Progenitor cell of endocrine pancreas (in vitro differentiated cells): ENCODE measurements around the gene LCE7A. TPM values are rescaled to one million over a fixed set of nuclear protein-coding genes. Genes with fewer than 3 reads are reported as not detected.

Source experiments
- DNase-seq: peaks from one replicate; pipeline ENCODE4 v3.0.0; 2021; ENCODE audit warnings: low spot score; ENCODE audit not compliant: unreplicated experiment
- H3K27ac Mint-ChIP-seq: 2 replicates; pipeline ENCODE4 v1.8.0; 2021; ENCODE audit warnings: mild to moderate bottlenecking, moderate library complexity, mixed read lengths
- H3K27me3 Mint-ChIP-seq: 2 replicates; pipeline ENCODE4 v1.8.0; 2021; ENCODE audit warnings: mixed read lengths
- H3K36me3 Mint-ChIP-seq: 2 replicates; pipeline ENCODE4 v1.8.0; 2022; ENCODE audit warnings: mixed read lengths; ENCODE audit not compliant: insufficient read depth
- H3K4me1 Mint-ChIP-seq: 2 replicates; pipeline ENCODE4 v1.8.0; 2021; ENCODE audit warnings: low read depth, mixed read lengths
- H3K4me3 Mint-ChIP-seq: 2 replicates; pipeline ENCODE4 v1.8.0; 2021; ENCODE audit warnings: low read depth, mild to moderate bottlenecking, moderate library complexity, mixed read lengths
- H3K9me3 Mint-ChIP-seq: 2 replicates; pipeline ENCODE4 v1.8.0; 2021; ENCODE audit warnings: low read depth, mixed read lengths
- total RNA-seq: library from RNA; stranded (reverse); gene quantifications from 2 replicates; pipeline ENCODE4 v1.2.1, GENCODE V29; 2021
- TF ChIP-seq, protein P1 (sequence below): fragments of 200-600 bp; sonication (generic); IDR thresholded peaks from one replicate; pipeline ENCODE4 v1.5.0; 2021; ENCODE audit warnings: antibody characterized with exemption, mild to moderate bottlenecking; ENCODE audit not compliant: unreplicated experiment

LCE7A gene
- total RNA-seq, 1 donor from 2014 or later, result not detected

- TF ChIP-seq, protein P1, sequence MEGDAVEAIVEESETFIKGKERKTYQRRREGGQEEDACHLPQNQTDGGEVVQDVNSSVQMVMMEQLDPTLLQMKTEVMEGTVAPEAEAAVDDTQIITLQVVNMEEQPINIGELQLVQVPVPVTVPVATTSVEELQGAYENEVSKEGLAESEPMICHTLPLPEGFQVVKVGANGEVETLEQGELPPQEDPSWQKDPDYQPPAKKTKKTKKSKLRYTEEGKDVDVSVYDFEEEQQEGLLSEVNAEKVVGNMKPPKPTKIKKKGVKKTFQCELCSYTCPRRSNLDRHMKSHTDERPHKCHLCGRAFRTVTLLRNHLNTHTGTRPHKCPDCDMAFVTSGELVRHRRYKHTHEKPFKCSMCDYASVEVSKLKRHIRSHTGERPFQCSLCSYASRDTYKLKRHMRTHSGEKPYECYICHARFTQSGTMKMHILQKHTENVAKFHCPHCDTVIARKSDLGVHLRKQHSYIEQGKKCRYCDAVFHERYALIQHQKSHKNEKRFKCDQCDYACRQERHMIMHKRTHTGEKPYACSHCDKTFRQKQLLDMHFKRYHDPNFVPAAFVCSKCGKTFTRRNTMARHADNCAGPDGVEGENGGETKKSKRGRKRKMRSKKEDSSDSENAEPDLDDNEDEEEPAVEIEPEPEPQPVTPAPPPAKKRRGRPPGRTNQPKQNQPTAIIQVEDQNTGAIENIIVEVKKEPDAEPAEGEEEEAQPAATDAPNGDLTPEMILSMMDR, result no peak
- DNase-seq, result no peak
- Mint-ChIP-seq H3K27ac (no peak overlapping the region), H3K4me1 (no peaks in the 10 kb centered on the region), H3K27me3 (no peaks in the 10 kb centered on the region), H3K36me3 (no peaks in the 10 kb centered on the region), H3K4me3 (no peak overlapping the region), H3K9me3 (peaks cover 49% of the 10 kb centered on the region)
These were observed 24.7 kb downstream of the LCE7A start for GRCh38 chr1:152884506-152884905.

- no peak for DNase-seq
- TF ChIP-seq, protein P1, result no peak
- Mint-ChIP-seq H3K36me3 (no peaks in the 10 kb centered on the region), H3K9me3 (peaks cover 49% of the 10 kb centered on the region), H3K4me3 (no peak overlapping the region), H3K27ac (no peak overlapping the region), H3K4me1 (no peaks in the 10 kb centered on the region), H3K27me3 (no peaks in the 10 kb centered on the region)
These were observed 25.3 kb downstream of the LCE7A start for GRCh38 chr1:152884966-152885624.

GRCh38 chr1:152886085-152886484 is 26.3 kb downstream of the LCE7A start:
- H3K27me3 Mint-ChIP-seq, result no peaks in the 10 kb centered on the region
- DNase-seq, result no peak
- H3K36me3 Mint-ChIP-seq, result no peaks in the 10 kb centered on the region
- H3K27ac Mint-ChIP-seq, result no peak overlapping the region
- H3K4me3 Mint-ChIP-seq, result no peak overlapping the region
- H3K9me3 Mint-ChIP-seq, result peaks cover 46% of the 10 kb centered on the region
- no peaks in the 10 kb centered on the region for H3K4me1 Mint-ChIP-seq
- TF ChIP-seq, protein P1, result no peak

- peaks cover 49% of the 10 kb centered on the region for H3K9me3 Mint-ChIP-seq
- H3K4me1 Mint-ChIP-seq, result no peaks in the 10 kb centered on the region
- DNase-seq, result no peak
- no peaks in the 10 kb centered on the region for H3K27me3 Mint-ChIP-seq
- no peak overlapping the region for H3K27ac Mint-ChIP-seq
- H3K36me3 Mint-ChIP-seq, result no peaks in the 10 kb centered on the region
- no peak overlapping the region for H3K4me3 Mint-ChIP-seq
- TF ChIP-seq, protein P1, result no peak
These were observed 27.1 kb downstream of the LCE7A start for GRCh38 chr1:152886758-152887409.

DNA sequence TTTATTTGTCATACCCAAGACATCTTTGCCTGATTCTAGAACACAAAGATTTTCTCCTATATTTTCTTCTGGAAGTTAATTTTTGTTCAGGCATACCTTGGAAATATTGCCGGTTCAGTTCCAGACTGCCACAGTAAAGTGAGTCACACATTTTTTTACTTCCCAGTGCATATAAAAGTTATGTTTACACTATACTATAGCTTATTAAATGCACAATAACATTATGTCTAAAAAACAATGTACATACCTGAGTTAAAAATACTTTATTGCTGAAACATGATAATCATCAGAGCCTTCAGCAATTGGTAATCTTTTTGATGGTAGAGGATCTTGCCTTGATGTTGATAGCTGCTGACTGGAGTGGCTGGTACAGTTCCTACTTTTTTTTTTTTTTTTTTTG is 28.3 kb downstream of the LCE7A start:
- Mint-ChIP-seq H3K4me1 (no peaks in the 10 kb centered on the region), H3K4me3 (no peak overlapping the region), H3K36me3 (no peaks in the 10 kb centered on the region), H3K9me3 (peaks cover 55% of the 10 kb centered on the region), H3K27ac (no peak overlapping the region), H3K27me3 (no peaks in the 10 kb centered on the region)
- TF ChIP-seq, protein P1, result no peak
- no peak for DNase-seq
